WTC11 (cell line): ENCODE data around the gene MLC1. TPM values are rescaled to one million over a fixed set of nuclear protein-coding genes. Genes with fewer than 3 reads are reported as not detected.

Experiments used
- ATAC-seq: fragments of 200-7000 bp; cut with Tn5 transposase; 2 replicates; pipeline ENCODE4 v1.10.0; 2021; ENCODE audit warnings: mild to moderate bottlenecking, moderate library complexity
- CTCF ChIA-PET: fragments of 300-600 bp; sonication (Branson Sonifier 250); formaldehyde crosslinking; loops from one replicate; lab custom pipeline; 2021; ENCODE audit warnings: antibody characterized with exemption; lab: Charles Lee
- POLR2A ChIA-PET: fragments of 350-600 bp; sonication (Branson Sonifier 250); formaldehyde crosslinking; loops from one replicate; lab custom pipeline; 2021; ENCODE audit warnings: antibody characterized with exemption; lab: Charles Lee
- DNase-seq: peaks from one replicate; pipeline ENCODE4 v3.0.0; 2021; ENCODE audit warnings: low spot score
- H3K27ac Mint-ChIP-seq: 2 replicates; pipeline ENCODE4 v1.8.0; 2021; ENCODE audit warnings: mixed read lengths
- H3K27me3 Mint-ChIP-seq: 2 replicates; pipeline ENCODE4 v1.8.0; 2021; ENCODE audit warnings: low read depth, mild to moderate bottlenecking, moderate library complexity, mixed read lengths
- H3K36me3 Mint-ChIP-seq: 2 replicates; pipeline ENCODE4 v1.8.0; 2021; ENCODE audit warnings: mixed read lengths
- H3K4me1 Mint-ChIP-seq: 2 replicates; pipeline ENCODE4 v1.8.0; 2022; ENCODE audit warnings: mixed read lengths
- H3K4me3 Mint-ChIP-seq: 2 replicates; pipeline ENCODE4 v1.8.0; 2021; ENCODE audit warnings: mild to moderate bottlenecking, moderate library complexity, mixed read lengths
- H3K9me3 Mint-ChIP-seq: 2 replicates; pipeline ENCODE4 v1.8.0; 2021; ENCODE audit warnings: mixed read lengths
- AR ChIP-seq: fragments of 250-450 bp; sonication (Bioruptor Pico); IDR thresholded peaks from 2 replicates; pipeline ENCODE4 v1.9.0; 2021; ENCODE audit warnings: mild to moderate bottlenecking
- ATF6 ChIP-seq: sonication (generic); formaldehyde crosslinking; IDR thresholded peaks from 2 replicates; pipeline ENCODE4 v1.8.1; 2023; ENCODE audit warnings: mild to moderate bottlenecking, missing genetic modification reagents
- CREB1 ChIP-seq: sonication (generic); formaldehyde crosslinking; IDR thresholded peaks from 2 replicates; pipeline ENCODE4 v1.8.0; 2023; ENCODE audit warnings: mild to moderate bottlenecking, missing genetic modification reagents
- ERG ChIP-seq: fragments of 250-450 bp; sonication (Bioruptor Pico); IDR thresholded peaks from 2 replicates; pipeline ENCODE4 v1.8.0; 2021; ENCODE audit warnings: mild to moderate bottlenecking
- HMGXB4 ChIP-seq: sonication (generic); formaldehyde crosslinking; IDR thresholded peaks from 2 replicates; pipeline ENCODE4 v1.8.1; 2023; ENCODE audit warnings: mild to moderate bottlenecking, moderate library complexity, missing genetic modification reagents
- IRF2 ChIP-seq: sonication (generic); formaldehyde crosslinking; IDR thresholded peaks from 2 replicates; pipeline ENCODE4 v1.8.0; 2022; ENCODE audit warnings: low read depth, missing genetic modification reagents, borderline replicate concordance
- KAT7 ChIP-seq: sonication (generic); formaldehyde crosslinking; IDR thresholded peaks from 2 replicates; pipeline ENCODE4 v1.8.1; 2023; ENCODE audit warnings: missing genetic modification reagents, mild to moderate bottlenecking, borderline replicate concordance
- MAX ChIP-seq: sonication (generic); formaldehyde crosslinking; IDR thresholded peaks from 2 replicates; pipeline ENCODE4 v1.8.0; 2022; ENCODE audit warnings: mild to moderate bottlenecking, missing genetic modification reagents
- NFATC4 ChIP-seq: fragments of 250-450 bp; sonication (Bioruptor Pico); IDR thresholded peaks from 2 replicates; pipeline ENCODE4 v1.9.0; 2021; ENCODE audit warnings: mild to moderate bottlenecking
- NR1H2 ChIP-seq: sonication (generic); formaldehyde crosslinking; IDR thresholded peaks from 2 replicates; pipeline ENCODE4 v1.9.0; 2021; ENCODE audit warnings: mild to moderate bottlenecking, moderate library complexity, missing genetic modification reagents
- SP1 ChIP-seq: sonication (generic); formaldehyde crosslinking; conservative IDR thresholded peaks from 2 replicates; pipeline ENCODE4 v1.8.1; 2022; ENCODE audit warnings: missing genetic modification reagents
- USF2 ChIP-seq: sonication (generic); formaldehyde crosslinking; IDR thresholded peaks from 2 replicates; pipeline ENCODE4 v1.8.1; 2023; ENCODE audit warnings: mild to moderate bottlenecking, missing genetic modification reagents, moderate library complexity
- ZBTB43 ChIP-seq: sonication (generic); formaldehyde crosslinking; IDR thresholded peaks from 2 replicates; pipeline ENCODE4 v1.8.1; 2023; ENCODE audit warnings: mild to moderate bottlenecking, missing genetic modification reagents
- ZNF317 ChIP-seq: sonication (generic); formaldehyde crosslinking; IDR thresholded peaks from 2 replicates; pipeline ENCODE4 v1.8.1; 2023; ENCODE audit warnings: low read depth, mild to moderate bottlenecking, moderate library complexity, missing genetic modification reagents, borderline replicate concordance
- ZNF396 ChIP-seq: fragments of 250-450 bp; sonication (Bioruptor Pico); IDR thresholded peaks from 2 replicates; pipeline ENCODE4 v1.8.0; 2021; ENCODE audit warnings: mild to moderate bottlenecking, moderate library complexity, borderline replicate concordance
- ZNF423 ChIP-seq: fragments of 250-450 bp; sonication (Bioruptor Pico); IDR thresholded peaks from 2 replicates; pipeline ENCODE4 v2.1.2; 2022; ENCODE audit warnings: mild to moderate bottlenecking, moderate library complexity
- ZNF425 ChIP-seq: fragments of 250-450 bp; sonication (Bioruptor Pico); conservative IDR thresholded peaks from 2 replicates; pipeline ENCODE4 v1.9.0; 2021; ENCODE audit warnings: mild to moderate bottlenecking
- ZNF512 ChIP-seq: sonication (generic); formaldehyde crosslinking; IDR thresholded peaks from 2 replicates; pipeline ENCODE4 v1.8.1; 2022; ENCODE audit warnings: missing genetic modification reagents, borderline replicate concordance
- total RNA-seq: library from RNA; stranded (reverse); gene quantifications from 3 replicates; pipeline ENCODE4 v1.2.3, GENCODE V29; 2021

Gene MLC1
- total RNA-seq, 1 experiment from 2014 or later, result 0.13 TPM

- no peak for TF ChIP-seq NR1H2
- TF ChIP-seq ZBTB43 (CRISPR knock-in tag), result no peak
- TF ChIP-seq ATF6 (CRISPR knock-in tag), result no peak
- no peak for TF ChIP-seq KAT7 (CRISPR knock-in tag)
- no peak for TF ChIP-seq CREB1 (CRISPR knock-in tag)
- TF ChIP-seq ERG (CRISPR knock-in tag), result no peak
- no peak for TF ChIP-seq AR (CRISPR knock-in tag)
- TF ChIP-seq HMGXB4 (CRISPR knock-in tag), result no peak
These were observed 22.6 kb downstream of the MLC1 start (continued) for GRCh38 chr22:50062509-50063135.

- H3K27me3 Mint-ChIP-seq, result peaks cover 17% of the 10 kb centered on the region
- ATAC-seq, result no peak
- TF ChIP-seq SP1, result no peak
- no peak for TF ChIP-seq IRF2 (CRISPR knock-in tag)
- TF ChIP-seq MAX (CRISPR knock-in tag), result no peak
- no peak for TF ChIP-seq ZNF317 (CRISPR knock-in tag)
- no peak for TF ChIP-seq HMGXB4 (CRISPR knock-in tag)
- no peak for TF ChIP-seq USF2
- no peak for TF ChIP-seq ZNF396
- no peak for TF ChIP-seq ZNF512 (CRISPR knock-in tag)
- TF ChIP-seq ZNF423, result no peak
- no peak for TF ChIP-seq NFATC4 (CRISPR knock-in tag)
- no peak for TF ChIP-seq ZNF425 (CRISPR knock-in tag)
These were observed 23.3 kb downstream of the MLC1 start for GRCh38 chr22:50061824-50062355.

More at GRCh38 chr22:50061824-50062355, 23.3 kb downstream of the MLC1 start:
- no peak overlapping the region for H3K4me3 Mint-ChIP-seq
- H3K4me1 Mint-ChIP-seq, result peaks cover 12% of the 10 kb centered on the region
- DNase-seq, result no peak
- H3K36me3 Mint-ChIP-seq, result no peaks in the 10 kb centered on the region
- CTCF ChIA-PET, result interaction anchor here (1.0 kb wide), 1 partner anchor 32 kb away, joined by 3 read pairs; no protein-coding TSS in a partner anchor
- no peaks in the 10 kb centered on the region for H3K9me3 Mint-ChIP-seq
- POLR2A ChIA-PET, result no interaction called here
- no peak overlapping the region for H3K27ac Mint-ChIP-seq
